ENCODE results near the gene APRT. TPM values are rescaled to one million over a fixed set of nuclear protein-coding genes. Genes with fewer than 3 reads are reported as not detected.
"Not testable (repeated sequence)": the region's sequence is repeated elsewhere in the genome, so short reads cannot be mapped to it uniquely, and the experiment has no call there.

The APRT gene
- total and polyA plus RNA-seq, 12 donors = 20.8 to 166 (median 36.9) TPM

DNA sequence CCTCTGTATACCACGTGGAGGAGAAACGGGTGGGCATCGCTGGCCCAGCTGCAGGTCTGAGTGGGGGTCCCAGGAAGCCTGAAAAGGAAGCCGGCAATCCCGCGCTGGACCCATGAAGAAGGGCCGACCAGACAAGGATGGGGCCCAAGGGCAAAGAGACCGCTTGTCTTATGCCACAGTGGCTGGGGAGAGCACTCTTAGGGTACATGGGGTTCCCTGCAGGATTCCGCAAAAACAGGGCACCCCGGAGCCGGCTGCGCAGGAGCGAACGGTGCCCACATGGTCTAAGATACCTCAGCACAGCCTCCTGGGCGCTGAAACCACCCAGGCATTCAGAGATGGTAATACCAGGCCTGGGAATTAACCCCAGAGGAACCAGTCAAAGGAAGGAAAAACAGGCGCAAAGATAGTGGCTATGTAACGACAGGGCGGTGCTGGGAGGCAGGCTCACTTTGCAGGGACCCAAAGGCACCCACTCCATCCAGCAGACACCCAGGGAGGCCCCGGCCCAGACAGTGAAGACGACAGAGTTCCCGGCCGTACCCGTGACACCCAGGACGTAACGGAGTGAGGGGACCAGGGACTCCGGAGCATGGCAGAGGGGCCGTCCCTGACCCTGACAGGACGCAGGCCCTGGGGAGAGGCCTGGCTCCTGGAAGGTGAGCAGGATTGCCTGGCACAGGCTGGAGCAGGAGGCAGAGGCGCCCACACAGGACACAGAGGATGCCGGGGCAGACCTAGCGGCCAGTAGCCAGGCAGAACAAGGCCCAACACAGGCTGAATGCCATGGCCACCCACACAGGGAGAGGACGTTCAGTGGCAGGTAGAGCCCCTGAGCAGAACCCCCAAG, 37.0 kb downstream of the APRT start:
- TF ChIP-seq, protein P1, sequence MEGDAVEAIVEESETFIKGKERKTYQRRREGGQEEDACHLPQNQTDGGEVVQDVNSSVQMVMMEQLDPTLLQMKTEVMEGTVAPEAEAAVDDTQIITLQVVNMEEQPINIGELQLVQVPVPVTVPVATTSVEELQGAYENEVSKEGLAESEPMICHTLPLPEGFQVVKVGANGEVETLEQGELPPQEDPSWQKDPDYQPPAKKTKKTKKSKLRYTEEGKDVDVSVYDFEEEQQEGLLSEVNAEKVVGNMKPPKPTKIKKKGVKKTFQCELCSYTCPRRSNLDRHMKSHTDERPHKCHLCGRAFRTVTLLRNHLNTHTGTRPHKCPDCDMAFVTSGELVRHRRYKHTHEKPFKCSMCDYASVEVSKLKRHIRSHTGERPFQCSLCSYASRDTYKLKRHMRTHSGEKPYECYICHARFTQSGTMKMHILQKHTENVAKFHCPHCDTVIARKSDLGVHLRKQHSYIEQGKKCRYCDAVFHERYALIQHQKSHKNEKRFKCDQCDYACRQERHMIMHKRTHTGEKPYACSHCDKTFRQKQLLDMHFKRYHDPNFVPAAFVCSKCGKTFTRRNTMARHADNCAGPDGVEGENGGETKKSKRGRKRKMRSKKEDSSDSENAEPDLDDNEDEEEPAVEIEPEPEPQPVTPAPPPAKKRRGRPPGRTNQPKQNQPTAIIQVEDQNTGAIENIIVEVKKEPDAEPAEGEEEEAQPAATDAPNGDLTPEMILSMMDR (IDR thresholded peaks at IDR 0.05) = no peak
- Histone ChIP-seq H3K4me3 (no peak overlapping the region), H3K27me3 (peaks cover 0 to 5% (median 0%) of the 10 kb centered on the region in 7 donors), H3K9me3 (no peaks in the 10 kb centered on the region), H3K36me3 (peaks cover 0 to 6% (median 0%) of the 10 kb centered on the region in 9 donors), H3K27ac (peak overlapping the region in 3 of 10 donors; percentile 13 to 42 (median 15)), H3K4me1 (peaks cover 19 to 75% (median 57%) of the 10 kb centered on the region in 9 donors)
- ATAC-seq (no peak), DNase-seq (no peak)
- 94 to 97% methylated on average over 32 of the region's 32 CpGs for WGBS, 2 donors
- intact Hi-C loops (cut with DNase I) = no loop called here

DNA sequence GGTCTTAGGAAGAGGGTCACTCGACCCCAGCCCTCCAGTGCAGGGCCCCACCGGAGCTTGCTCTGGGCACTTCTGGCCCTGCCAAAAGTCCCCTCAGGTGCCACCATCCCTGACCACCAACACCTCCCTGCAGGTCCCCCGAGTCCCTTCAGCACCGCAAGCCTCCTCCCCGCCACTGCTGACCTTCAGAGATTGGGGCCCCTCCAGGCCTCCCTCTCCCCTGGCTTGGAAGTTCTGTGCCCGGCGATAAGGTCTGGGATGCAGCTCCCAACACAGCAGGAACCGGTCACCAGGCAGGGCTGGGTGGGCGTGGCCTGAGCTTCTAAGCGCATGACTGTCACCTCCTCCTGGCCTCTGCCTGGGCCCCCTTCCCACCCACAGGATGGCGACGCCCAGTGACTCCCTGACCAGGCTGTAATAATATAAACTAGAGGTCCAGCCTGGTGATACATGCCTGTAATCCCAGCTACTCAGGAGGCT, 37.9 kb downstream of the APRT start:
- 42 to 61% methylated on average over 10 to 12 of the region's 12 CpGs for WGBS, 2 donors
- TF ChIP-seq, protein P1 (IDR thresholded peaks at IDR 0.05) = no peak
- H3K4me3 ChIP-seq = no peak overlapping the region
- peaks cover 0 to 6% (median 0%) of the 10 kb centered on the region in 9 donors for H3K36me3 ChIP-seq
- peak; percentile 69 to 79 for DNase-seq
- H3K9me3 ChIP-seq = no peaks in the 10 kb centered on the region
- peak overlapping the region in 4 of 10 donors; percentile 13 to 52 (median 28) for H3K27ac ChIP-seq
- peak; percentile 29 to 78 (median 66) for ATAC-seq
- no peaks in the 10 kb centered on the region for H3K27me3 ChIP-seq
- intact Hi-C loops (cut with DNase I) = no loop called here
- peaks cover 22 to 75% (median 57%) of the 10 kb centered on the region in 9 donors for H3K4me1 ChIP-seq

DNA sequence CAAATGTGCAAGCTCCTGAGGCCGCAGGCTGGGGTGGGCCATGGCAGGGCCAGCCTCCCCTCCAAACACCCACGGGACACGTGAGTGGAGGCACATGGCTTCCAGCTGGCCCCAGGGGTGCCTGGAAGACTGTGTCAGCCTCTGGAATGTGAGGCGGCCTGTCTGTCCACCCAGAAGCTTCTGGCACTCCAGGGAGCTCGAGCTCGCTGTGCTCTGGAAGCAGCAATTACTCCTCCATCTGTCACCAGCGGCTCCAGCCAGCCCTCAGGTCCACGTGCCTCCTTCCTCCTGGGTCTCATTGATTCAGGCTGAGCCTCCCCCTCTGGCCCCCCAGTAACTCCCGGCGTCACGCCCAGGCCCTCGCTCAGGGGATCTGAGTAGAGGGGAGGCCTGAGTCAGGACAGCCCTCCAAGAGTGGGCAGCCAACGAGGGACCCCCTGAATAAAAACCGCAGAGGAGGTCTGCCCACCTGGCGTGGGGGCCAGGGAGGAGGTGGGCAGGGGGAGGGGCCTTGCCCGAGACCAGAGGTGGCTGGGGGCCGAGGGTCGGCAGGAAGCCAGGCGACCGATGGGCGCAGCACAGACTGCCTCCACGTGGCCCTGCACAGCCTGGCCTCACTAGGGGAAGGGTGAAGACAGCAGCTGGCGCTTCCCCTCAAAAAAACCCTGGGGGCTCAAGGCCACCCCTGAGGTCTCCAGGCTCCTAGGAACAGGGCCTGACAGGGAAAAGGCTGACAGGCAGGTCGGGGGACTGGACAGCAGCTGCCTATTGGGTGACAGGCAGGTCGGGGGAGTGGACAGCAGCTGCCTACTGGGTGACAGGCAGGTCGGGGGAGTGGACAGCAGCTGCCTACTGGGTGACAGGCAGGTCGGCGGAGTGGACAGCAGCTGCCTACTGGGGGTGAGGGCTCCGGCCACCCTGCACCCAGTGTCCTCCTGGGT, 38.6 kb downstream of the APRT start:
- 39 to 46% methylated on average over 24 to 29 of the region's 29 CpGs for WGBS, 2 donors
- DNase-seq = peak; percentile 43 to 51
- TF ChIP-seq, protein P1 (IDR thresholded peaks at IDR 0.05) = no peak

DNA sequence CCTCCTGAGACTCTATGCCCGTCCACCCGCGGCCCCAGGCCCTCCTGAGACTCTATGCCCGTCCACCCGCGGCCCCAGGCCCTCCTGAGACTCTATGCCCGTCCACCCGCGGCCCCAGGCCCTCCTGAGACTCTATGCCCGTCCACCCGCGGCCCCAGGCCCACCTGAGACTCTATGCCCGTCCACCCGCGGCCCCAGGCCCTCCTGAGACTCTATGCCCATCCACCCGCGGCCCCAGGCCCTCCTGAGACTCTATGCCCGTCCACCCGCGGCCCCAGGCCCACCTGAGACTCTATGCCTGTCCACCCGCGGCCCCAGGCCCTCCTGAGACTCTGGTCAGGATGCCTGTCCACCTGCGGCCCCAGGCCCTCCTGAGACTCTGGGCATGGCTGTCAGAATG, 39.9 kb downstream of the APRT start:
- H3K27ac ChIP-seq, H3K4me3 ChIP-seq, H3K27me3 ChIP-seq, DNase-seq, H3K36me3 ChIP-seq, ATAC-seq, H3K9me3 ChIP-seq: not testable (repeated sequence)
- 95 to 97% methylated on average over 14 to 17 of the region's 23 CpGs for WGBS, 2 donors
- intact Hi-C loops (cut with DNase I) = loop anchor here in 1 of 10 donors (1.0 kb wide), 1 partner anchor 13 kb away; no protein-coding TSS in a partner anchor
- peaks cover 33 to 87% (median 74%) of the 10 kb centered on the region in 9 donors for H3K4me1 ChIP-seq

More for the DNA sequence above, 38.6 kb downstream of the APRT start:
- peak; percentile 24 to 69 (median 40) for ATAC-seq
- H3K4me1 ChIP-seq = peaks cover 29 to 75% (median 62%) of the 10 kb centered on the region in 9 donors
- no peaks in the 10 kb centered on the region for H3K9me3 ChIP-seq
- intact Hi-C loops (cut with DNase I) = no loop called here
- peaks cover 0 to 6% (median 0%) of the 10 kb centered on the region in 9 donors for H3K36me3 ChIP-seq
- H3K27me3 ChIP-seq = no peaks in the 10 kb centered on the region
- no peak overlapping the region for H3K4me3 ChIP-seq
- H3K27ac ChIP-seq = peak overlapping the region in 7 of 10 donors; percentile 2 to 52 (median 25)

All from heart right ventricle (tissue), 16 donors.